ENCODE results near the gene CALM1. TPM values are rescaled to one million over a fixed set of nuclear protein-coding genes. Genes with fewer than 3 reads are reported as not detected.

Gene CALM1
- total RNA-seq, 1 donor from 2014 or later: 314 TPM

DNA sequence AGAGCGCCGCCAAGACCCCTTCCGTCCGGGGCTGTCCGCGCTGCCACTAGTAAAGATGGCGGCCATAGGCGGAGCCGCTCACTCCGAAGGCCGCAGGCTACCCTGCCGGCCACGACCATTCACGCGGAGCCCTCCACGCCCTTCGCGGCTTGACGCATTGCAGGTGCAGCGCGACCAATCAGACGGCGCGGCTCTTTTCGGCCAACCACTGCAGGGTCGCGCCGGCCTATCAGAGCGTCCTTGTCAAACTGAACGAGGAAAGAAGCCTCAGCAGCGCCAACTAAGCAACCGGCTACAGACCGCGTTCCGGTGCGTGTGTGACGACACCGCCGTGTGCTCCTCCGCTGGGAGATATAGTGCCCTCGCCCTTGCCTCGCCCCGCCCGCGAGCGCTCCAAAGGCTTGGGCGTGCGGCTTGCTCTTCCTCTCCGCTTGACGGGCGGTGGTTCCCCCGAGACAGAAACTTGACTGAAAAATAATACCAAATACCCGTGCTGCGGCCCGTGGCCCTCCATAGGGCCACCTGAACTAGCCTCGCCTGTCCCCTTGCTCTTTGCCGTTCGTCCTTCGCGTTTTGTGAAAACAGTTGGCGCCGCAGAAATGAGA, 13.6 kb upstream of the CALM1 start:
- intact Hi-C loops (cut with micrococcal nuclease): loop anchor here (1.0 to 5.0 kb wide), 12 partner anchors 14 to 1739 kb away; partner anchors contain the start of genes CALM1, CCDC88C, CPSF2 and EFCAB11
- Mint-ChIP-seq H3K4me1 (no peaks in the 10 kb centered on the region), H3K4me3 (no peak overlapping the region), H3K9me3 (no peaks in the 10 kb centered on the region), H3K27me3 (no peaks in the 10 kb centered on the region), H3K36me3 (ENCODE audit: low read depth) (no peaks in the 10 kb centered on the region), H3K27ac (no peak overlapping the region)
- ChIA-PET CTCF (interaction anchor here (0.6 to 3.0 kb wide), 6 partner anchors 13 to 52 kb away, joined by 3 to 14 read pairs (median 6); partner anchors contain the start of gene CALM1), POLR2A (interaction anchor here (0.6 to 6.8 kb wide), 18 partner anchors 8 to 1738 kb away, joined by 3 to 492 read pairs (median 6); partner anchors contain the start of genes CALM1, CPSF2, EFCAB11 and NDUFB1)
- ATAC-seq (ENCODE audit: low read depth) (peak; percentile 87), DNase-seq (peak; percentile 94)
- no peak for TF ChIP-seq CTCF (IDR thresholded peaks at IDR 0.05)

DNA sequence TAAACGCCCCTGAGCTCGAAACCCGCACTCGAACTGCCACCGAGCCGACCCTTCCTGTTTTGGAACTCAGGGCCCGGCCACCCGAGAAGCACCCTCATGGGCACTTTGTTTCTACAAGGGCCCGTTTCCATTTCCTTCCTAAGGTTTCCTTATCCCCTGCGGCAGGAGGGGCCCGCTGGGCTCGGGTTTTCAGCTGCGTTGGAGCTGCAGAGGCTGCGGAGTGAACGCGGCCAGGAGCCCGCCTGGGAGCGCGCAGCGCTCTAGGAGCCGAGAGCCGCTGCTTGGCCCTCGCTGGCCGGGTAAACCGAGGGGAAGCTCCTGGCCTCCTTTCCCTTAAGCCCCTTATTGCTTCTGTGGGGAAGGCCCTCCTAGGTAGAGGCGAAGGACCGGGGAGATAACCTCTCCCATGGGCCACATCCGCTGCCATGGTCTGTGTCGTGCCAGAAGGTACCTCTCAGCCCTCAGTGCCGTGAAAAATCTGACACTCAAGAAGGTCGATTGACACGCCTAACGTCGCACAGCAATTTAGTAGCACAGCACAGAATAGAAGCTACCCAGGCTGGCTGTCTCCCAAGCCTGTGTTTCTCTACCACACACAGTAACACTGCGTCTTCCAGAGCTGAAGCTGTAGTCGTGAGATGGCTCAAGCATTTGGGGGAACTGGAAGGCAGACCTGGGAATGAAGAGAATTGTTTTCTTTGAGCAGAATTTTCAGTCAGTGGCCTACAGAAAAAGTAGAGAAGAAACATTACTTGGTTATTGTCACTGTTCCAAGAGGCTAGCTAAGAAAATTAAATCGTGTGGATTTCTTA, 12.9 kb upstream of the CALM1 start:
- no peaks in the 10 kb centered on the region for H3K27me3 Mint-ChIP-seq
- no peak for TF ChIP-seq CTCF (IDR thresholded peaks at IDR 0.05)
- no peaks in the 10 kb centered on the region for H3K36me3 Mint-ChIP-seq (ENCODE audit: low read depth)
- H3K27ac Mint-ChIP-seq: no peak overlapping the region
- ChIA-PET CTCF (interaction anchor here (1.3 to 3.0 kb wide), 3 partner anchors 13 to 17 kb away, joined by 4 to 14 read pairs (median 8); partner anchors contain the start of gene CALM1), POLR2A (interaction anchor here (0.6 to 6.8 kb wide), 17 partner anchors 9 to 1738 kb away, joined by 3 to 492 read pairs (median 8); partner anchors contain the start of genes CALM1, CPSF2, EFCAB11 and NDUFB1)
- peak; percentile 2 for ATAC-seq (ENCODE audit: low read depth)
- DNase-seq: peak; percentile 61
- intact Hi-C loops (cut with micrococcal nuclease): loop anchor here (1.0 to 5.0 kb wide), 12 partner anchors 13 to 1738 kb away; partner anchors contain the start of genes CALM1, CCDC88C, CPSF2 and EFCAB11
- H3K9me3 Mint-ChIP-seq: no peaks in the 10 kb centered on the region
- H3K4me1 Mint-ChIP-seq: no peaks in the 10 kb centered on the region
- no peak overlapping the region for H3K4me3 Mint-ChIP-seq

DNA sequence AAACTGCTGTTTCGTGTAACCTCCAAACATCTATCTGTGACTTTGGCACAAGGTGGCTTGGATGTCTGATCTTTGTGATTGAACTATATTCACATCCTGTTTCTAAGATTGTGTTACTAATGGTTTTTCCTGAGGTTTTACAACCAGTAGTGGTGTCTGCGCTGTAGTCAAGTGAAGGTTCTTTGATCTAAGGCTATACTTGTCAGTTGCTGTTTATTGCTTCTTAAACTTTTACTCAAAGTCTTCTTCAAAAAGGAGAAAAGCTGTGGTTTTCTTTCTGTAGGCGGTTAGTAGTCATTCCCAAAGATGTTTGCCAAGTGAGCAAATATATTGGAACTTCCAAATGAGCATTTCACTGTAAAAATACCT, 12.3 kb upstream of the CALM1 start:
- no peaks in the 10 kb centered on the region for H3K36me3 Mint-ChIP-seq (ENCODE audit: low read depth)
- intact Hi-C loops (cut with micrococcal nuclease): loop anchor here (5.0 kb wide), 3 partner anchors 313 to 1738 kb away; partner anchors contain the start of genes CCDC88C, CPSF2 and NDUFB1
- ATAC-seq (ENCODE audit: low read depth) (no peak), DNase-seq (no peak)
- no peaks in the 10 kb centered on the region for H3K4me1 Mint-ChIP-seq
- ChIA-PET POLR2A (interaction anchor here (1.0 to 6.8 kb wide), 12 partner anchors 8 to 1737 kb away, joined by 3 to 492 read pairs (median 11); partner anchors contain the start of genes CALM1, CPSF2, EFCAB11 and NDUFB1), CTCF (interaction anchor here (1.3 to 3.0 kb wide), 2 partner anchors 12 to 15 kb away, joined by 8 to 14 read pairs; partner anchors contain the start of gene CALM1)
- no peaks in the 10 kb centered on the region for H3K9me3 Mint-ChIP-seq
- H3K27ac Mint-ChIP-seq: no peak overlapping the region
- no peak overlapping the region for H3K4me3 Mint-ChIP-seq
- TF ChIP-seq CTCF (IDR thresholded peaks at IDR 0.05): no peak
- no peaks in the 10 kb centered on the region for H3K27me3 Mint-ChIP-seq

- TF ChIP-seq CTCF (IDR thresholded peaks at IDR 0.05): no peak
- DNase-seq (no peak), ATAC-seq (ENCODE audit: low read depth) (no peak)
- no peaks in the 10 kb centered on the region for H3K36me3 Mint-ChIP-seq (ENCODE audit: low read depth)
- H3K27ac Mint-ChIP-seq: no peak overlapping the region
- no peak overlapping the region for H3K4me3 Mint-ChIP-seq
- no peaks in the 10 kb centered on the region for H3K27me3 Mint-ChIP-seq
- H3K9me3 Mint-ChIP-seq: no peaks in the 10 kb centered on the region
- H3K4me1 Mint-ChIP-seq: no peaks in the 10 kb centered on the region
- intact Hi-C loops (cut with micrococcal nuclease): no loop called here
- ChIA-PET CTCF (interaction anchor here (0.7 to 3.0 kb wide), 3 partner anchors 9 to 23 kb away, joined by 3 to 14 read pairs (median 3); no protein-coding TSS in a partner anchor), POLR2A (interaction anchor here (6.8 kb wide), 1 partner anchor 12 kb away, joined by 492 read pairs; the partner anchor contains the start of gene CALM1)
These were observed 10.5 kb upstream of the CALM1 start for GRCh38 chr14:90386321-90386720.

Data from activated B cell treated with CpG ODN at 0.5 μM for 24 hours (primary cell).